Upper lobe of left lung (tissue), 4 donors: ENCODE data around the gene KCNMA1.

Source experiments
- POLR2A ChIP-seq, 4 donors: fragments of 450-650 bp; IDR thresholded peaks; one replicate each; pipeline ENCODE4 v1.5.1; 2016 to 2017; ENCODE audit warnings: antibody characterized with exemption in 4 of 4, mild to moderate bottlenecking in 2 of 4
- TF ChIP-seq, protein P1 (sequence below), 6 experiments: fragments of 450-650 bp in 4 of 6; fragments of 200-600 bp in 2 of 6; sonication (generic) in 2 of 6; IDR thresholded peaks; one replicate each; pipeline ENCODE4 v1.5.1; 2016 to 2019; ENCODE audit warnings: antibody characterized with exemption in 6 of 6

DNA sequence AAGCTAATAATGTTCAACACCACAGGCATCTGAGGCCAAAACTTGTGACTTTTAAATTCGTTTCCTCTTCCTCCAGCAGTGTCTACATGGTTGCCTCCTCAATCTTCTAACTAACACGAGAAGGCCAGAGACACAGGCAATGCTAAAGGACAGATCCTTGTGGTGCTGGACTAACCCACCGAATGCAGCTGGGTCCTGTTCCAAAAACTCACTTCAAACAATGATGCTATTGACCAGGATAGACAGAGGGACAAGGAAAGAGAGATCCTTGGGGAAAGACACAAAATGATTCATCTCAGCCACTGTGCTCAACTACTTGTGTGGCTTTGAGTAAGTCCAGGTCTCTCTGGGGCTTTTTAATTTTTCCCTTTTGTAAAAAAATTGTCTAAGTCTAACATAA lies 107.6 kb downstream of the KCNMA1 start:
- no peak for TF ChIP-seq POLR2A (IDR thresholded peaks at IDR 0.05)
- TF ChIP-seq, protein P1, sequence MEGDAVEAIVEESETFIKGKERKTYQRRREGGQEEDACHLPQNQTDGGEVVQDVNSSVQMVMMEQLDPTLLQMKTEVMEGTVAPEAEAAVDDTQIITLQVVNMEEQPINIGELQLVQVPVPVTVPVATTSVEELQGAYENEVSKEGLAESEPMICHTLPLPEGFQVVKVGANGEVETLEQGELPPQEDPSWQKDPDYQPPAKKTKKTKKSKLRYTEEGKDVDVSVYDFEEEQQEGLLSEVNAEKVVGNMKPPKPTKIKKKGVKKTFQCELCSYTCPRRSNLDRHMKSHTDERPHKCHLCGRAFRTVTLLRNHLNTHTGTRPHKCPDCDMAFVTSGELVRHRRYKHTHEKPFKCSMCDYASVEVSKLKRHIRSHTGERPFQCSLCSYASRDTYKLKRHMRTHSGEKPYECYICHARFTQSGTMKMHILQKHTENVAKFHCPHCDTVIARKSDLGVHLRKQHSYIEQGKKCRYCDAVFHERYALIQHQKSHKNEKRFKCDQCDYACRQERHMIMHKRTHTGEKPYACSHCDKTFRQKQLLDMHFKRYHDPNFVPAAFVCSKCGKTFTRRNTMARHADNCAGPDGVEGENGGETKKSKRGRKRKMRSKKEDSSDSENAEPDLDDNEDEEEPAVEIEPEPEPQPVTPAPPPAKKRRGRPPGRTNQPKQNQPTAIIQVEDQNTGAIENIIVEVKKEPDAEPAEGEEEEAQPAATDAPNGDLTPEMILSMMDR (IDR thresholded peaks at IDR 0.05), result no peak
